GM21528 (cell line): ENCODE results near the gene DDX49.
"Not testable (repeated sequence)": the region's sequence is repeated elsewhere in the genome, so short reads cannot be mapped to it uniquely, and the experiment has no call there.

ENCODE experiments used
- ATAC-seq: cut with Tn5 transposase; IDR thresholded peaks from one replicate; pipeline ENCODE4 v1.9.1; 2021; ENCODE audit warnings: mild to moderate bottlenecking, moderate library complexity; ENCODE audit not compliant: unreplicated experiment, low FRiP score

DDX49 gene

GRCh38 chr19:18895038-18895823 lies 24.3 kb upstream of the DDX49 start:
- ATAC-seq: no peak

- no peak for ATAC-seq
Measured at GRCh38 chr19:18895824-18896341, 23.6 kb upstream of the DDX49 start, which contains the start of gene CERS1. TSS of gene CERS1 (minus strand) at chr19:18896158. CDS start at chr19:18896072, 86 bp downstream.

- no peak for ATAC-seq
Measured at GRCh38 chr19:18896421-18896841, 23.1 kb upstream of the DDX49 start.

GRCh38 chr19:18897094-18898029 lies 22.2 kb upstream of the DDX49 start:
- ATAC-seq: no peak

GRCh38 chr19:18898081-18898606 lies 21.4 kb upstream of the DDX49 start:
- no peak for ATAC-seq

GRCh38 chr19:18898607-18899408 lies 20.7 kb upstream of the DDX49 start:
- no peak for ATAC-seq

GRCh38 chr19:18899624-18900560 lies 19.6 kb upstream of the DDX49 start:
- no peak for ATAC-seq

- no peak for ATAC-seq
Measured at GRCh38 chr19:18900700-18901481, 18.6 kb upstream of the DDX49 start.

- ATAC-seq: no peak
Measured at GRCh38 chr19:18901491-18901890, 18.0 kb upstream of the DDX49 start.

- ATAC-seq: not testable (repeated sequence)
Measured at GRCh38 chr19:18902519-18902918, 17.0 kb upstream of the DDX49 start.

- no peak for ATAC-seq
Measured at GRCh38 chr19:18903156-18904037, 16.1 kb upstream of the DDX49 start.

GRCh38 chr19:18904334-18905057 lies 15.0 kb upstream of the DDX49 start:
- ATAC-seq: no peak

- no peak for ATAC-seq
Measured at GRCh38 chr19:18905058-18905456, 14.5 kb upstream of the DDX49 start.

- ATAC-seq: no peak
Measured at GRCh38 chr19:18905513-18906236, 13.8 kb upstream of the DDX49 start.

GRCh38 chr19:18906605-18907519 lies 12.7 kb upstream of the DDX49 start:
- no peak for ATAC-seq
